PC-9 (cell line): ENCODE measurements around the gene GALNT9. TPM values are rescaled to one million over a fixed set of nuclear protein-coding genes. Genes with fewer than 3 reads are reported as not detected.
"Not testable (repeated sequence)": the region's sequence is repeated elsewhere in the genome, so short reads cannot be mapped to it uniquely, and the experiment has no call there.

Experiments
- BruUV-seq: library from RNA; stranded (reverse); fragments of 400-500 nt; replicated peaks from 2 replicates; lab custom pipeline; 2021; lab: Mats Ljungman, UMichigan
- CTCF ChIA-PET: fragments of 300-600 bp; sonication (Branson Sonifier 250); formaldehyde crosslinking; loops from one replicate; lab custom pipeline; 2022; ENCODE audit warnings: antibody characterized with exemption; lab: Charles Lee
- POLR2A ChIA-PET: fragments of 300-600 bp; sonication (Branson Sonifier 250); formaldehyde crosslinking; loops from one replicate; lab custom pipeline; 2022; ENCODE audit warnings: antibody characterized with exemption; ENCODE audit not compliant: unreplicated experiment; lab: Charles Lee
- DNase-seq, 2 experiments: peaks; one replicate each; pipeline versions ENCODE4 v3.0.0 to v3.0.0-alpha.2; 2015 to 2022; ENCODE audit warnings: mixed read lengths in 1 of 2
- H2AFZ ChIP-seq: fragments of 200-600 bp; sonication (generic); 2 replicates; pipeline ENCODE4 v1.8.1; 2017; ENCODE audit warnings: antibody characterized with exemption
- H3F3A ChIP-seq: fragments of 200-600 bp; sonication (generic); 2 replicates; pipeline ENCODE4 v1.8.1; 2017; ENCODE audit warnings: antibody characterized with exemption, mild to moderate bottlenecking, low read depth; ENCODE audit not compliant: insufficient read depth
- H3K27ac ChIP-seq: fragments of 200-600 bp; sonication (generic); 2 replicates; pipeline ENCODE4 v1.6.1; 2016; ENCODE audit warnings: mixed run types
- H3K27me3 ChIP-seq: fragments of 200-600 bp; sonication (generic); 2 replicates; pipeline ENCODE4 v1.6.1; 2016; ENCODE audit warnings: low read depth, mixed run types; ENCODE audit not compliant: insufficient read depth
- H3K36me3 ChIP-seq: fragments of 200-600 bp; sonication (generic); 2 replicates; pipeline ENCODE4 v1.6.1; 2016; ENCODE audit warnings: low read depth, mixed run types
- H3K4me1 ChIP-seq: fragments of 200-600 bp; sonication (generic); replicated peaks from 2 replicates; pipeline ENCODE4 v1.6.1; 2016; ENCODE audit warnings: mixed run types; ENCODE audit not compliant: insufficient read depth
- H3K4me2 ChIP-seq: fragments of 200-600 bp; sonication (generic); 2 replicates; pipeline ENCODE4 v1.6.1; 2017; ENCODE audit warnings: mixed run types
- H3K4me3 ChIP-seq: fragments of 200-600 bp; sonication (generic); 2 replicates; pipeline ENCODE4 v1.6.1; 2016; ENCODE audit warnings: mixed run types
- H3K79me2 ChIP-seq: fragments of 200-600 bp; sonication (generic); 2 replicates; pipeline ENCODE4 v1.6.1; 2017; ENCODE audit warnings: low read depth, mixed run types
- H3K9me2 ChIP-seq: fragments of 200-600 bp; sonication (generic); 2 replicates; pipeline ENCODE4 v1.8.1; 2017; ENCODE audit warnings: mild to moderate bottlenecking; ENCODE audit not compliant: insufficient read depth
- H3K9me3 ChIP-seq: fragments of 200-600 bp; sonication (generic); 2 replicates; pipeline ENCODE4 v1.8.1; 2016; ENCODE audit warnings: low read depth; ENCODE audit not compliant: insufficient read depth
- H4K20me1 ChIP-seq: fragments of 200-600 bp; sonication (generic); 2 replicates; pipeline ENCODE4 v1.8.1; 2017; ENCODE audit not compliant: insufficient read depth
- EZH2 ChIP-seq: fragments of 200-600 bp; sonication (generic); IDR thresholded peaks from 2 replicates; pipeline ENCODE4 v1.8.0; 2017; ENCODE audit warnings: antibody characterized with exemption, low read depth
- intact Hi-C: fragments of 100-400 bp; cut with micrococcal nuclease; formaldehyde crosslinking; loops from one replicate; pipeline ENCODE4 v1.10.0; 2022; ENCODE audit not compliant: unreplicated experiment
- total RNA-seq: library from RNA; stranded (reverse); gene quantifications from 2 replicates; pipeline ENCODE4 v1.2.3, GENCODE V29; 2021
- TF ChIP-seq, protein P1 (sequence below): fragments of 200-600 bp; sonication (generic); conservative IDR thresholded peaks from 2 replicates; pipeline ENCODE4 v1.6.1; 2017; ENCODE audit warnings: mixed run types, antibody characterized with exemption, mild to moderate bottlenecking, moderate library complexity

GALNT9 gene
- total RNA-seq, 1 experiment from 2014 or later = 11.2 TPM

DNA sequence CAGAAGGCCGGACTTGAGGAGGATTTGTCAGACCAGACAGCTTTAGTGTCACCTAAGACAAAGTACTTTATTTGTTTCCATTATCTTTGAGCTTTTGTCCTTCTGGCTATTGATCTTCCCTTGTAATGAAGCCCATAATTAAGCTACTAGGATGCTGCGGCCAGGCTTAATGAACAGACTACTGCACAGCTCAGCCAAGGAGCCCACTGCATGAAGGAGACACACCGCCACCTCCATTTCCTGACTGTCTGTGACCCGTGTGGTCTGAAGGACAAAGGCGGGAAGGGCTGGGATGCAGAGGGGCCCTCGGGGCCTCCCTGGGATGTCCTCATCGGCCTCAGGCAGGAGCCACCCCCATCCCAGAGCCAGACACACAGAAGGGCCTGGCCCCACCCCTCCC is 31.0 kb upstream of the GALNT9 start:
- ChIA-PET POLR2A (interaction anchor here (0.7 kb wide), 1 partner anchor 18 kb away, joined by 6 read pairs; no protein-coding TSS in a partner anchor), CTCF (no interaction called here)
- H4K20me1 ChIP-seq = no peaks in the 10 kb centered on the region
- H3K27me3 ChIP-seq = peaks cover 58% of the 10 kb centered on the region
- no TSS peak for BruUV-seq
- no peaks in the 10 kb centered on the region for H3K36me3 ChIP-seq
- DNase-seq = no peak
- H2AFZ ChIP-seq = no peak overlapping the region
- intact Hi-C loops = no loop called here
- no peaks in the 10 kb centered on the region for H3K4me1 ChIP-seq
- no peaks in the 10 kb centered on the region for H3K9me2 ChIP-seq
- no peaks in the 10 kb centered on the region for H3K79me2 ChIP-seq
- no peak overlapping the region for H3K4me2 ChIP-seq
- H3F3A ChIP-seq = no peaks in the 10 kb centered on the region
- no peak for TF ChIP-seq EZH2
- TF ChIP-seq, protein P1, sequence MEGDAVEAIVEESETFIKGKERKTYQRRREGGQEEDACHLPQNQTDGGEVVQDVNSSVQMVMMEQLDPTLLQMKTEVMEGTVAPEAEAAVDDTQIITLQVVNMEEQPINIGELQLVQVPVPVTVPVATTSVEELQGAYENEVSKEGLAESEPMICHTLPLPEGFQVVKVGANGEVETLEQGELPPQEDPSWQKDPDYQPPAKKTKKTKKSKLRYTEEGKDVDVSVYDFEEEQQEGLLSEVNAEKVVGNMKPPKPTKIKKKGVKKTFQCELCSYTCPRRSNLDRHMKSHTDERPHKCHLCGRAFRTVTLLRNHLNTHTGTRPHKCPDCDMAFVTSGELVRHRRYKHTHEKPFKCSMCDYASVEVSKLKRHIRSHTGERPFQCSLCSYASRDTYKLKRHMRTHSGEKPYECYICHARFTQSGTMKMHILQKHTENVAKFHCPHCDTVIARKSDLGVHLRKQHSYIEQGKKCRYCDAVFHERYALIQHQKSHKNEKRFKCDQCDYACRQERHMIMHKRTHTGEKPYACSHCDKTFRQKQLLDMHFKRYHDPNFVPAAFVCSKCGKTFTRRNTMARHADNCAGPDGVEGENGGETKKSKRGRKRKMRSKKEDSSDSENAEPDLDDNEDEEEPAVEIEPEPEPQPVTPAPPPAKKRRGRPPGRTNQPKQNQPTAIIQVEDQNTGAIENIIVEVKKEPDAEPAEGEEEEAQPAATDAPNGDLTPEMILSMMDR = no peak
- H3K27ac ChIP-seq = no peak overlapping the region
- no peaks in the 10 kb centered on the region for H3K9me3 ChIP-seq
- no peak overlapping the region for H3K4me3 ChIP-seq

DNA sequence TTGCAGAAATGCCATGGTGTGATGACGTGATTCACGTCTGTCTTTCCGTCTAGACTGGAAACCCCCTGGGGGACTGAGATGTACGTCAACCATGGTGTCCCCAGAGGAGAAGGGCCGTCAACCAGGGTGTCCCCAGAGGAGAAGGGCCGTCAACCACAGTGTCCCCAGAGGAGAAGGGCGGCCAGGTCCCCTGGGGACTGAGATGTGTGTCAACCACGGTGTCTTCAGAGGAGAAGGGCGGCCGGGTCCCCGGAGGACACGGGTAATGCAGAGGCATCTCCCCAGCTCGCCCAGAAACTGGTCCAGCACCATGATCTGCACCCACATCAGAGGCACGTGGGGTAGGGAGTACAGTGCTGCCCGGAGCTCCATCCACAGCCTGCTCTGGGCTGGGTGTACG is 30.6 kb upstream of the GALNT9 start:
- H3K36me3 ChIP-seq = no peaks in the 10 kb centered on the region
- ChIA-PET POLR2A (interaction anchor here (0.7 kb wide), 1 partner anchor 17 kb away, joined by 6 read pairs; no protein-coding TSS in a partner anchor), CTCF (no interaction called here)
- peaks cover 60% of the 10 kb centered on the region for H3K27me3 ChIP-seq
- no TSS peak for BruUV-seq
- intact Hi-C loops = no loop called here
- no peak overlapping the region for H3K27ac ChIP-seq
- no peak for TF ChIP-seq EZH2
- TF ChIP-seq, protein P1 = no peak
- no peak for DNase-seq
- H3K9me3 ChIP-seq = no peaks in the 10 kb centered on the region
- H3K4me1 ChIP-seq = no peaks in the 10 kb centered on the region
- no peak overlapping the region for H2AFZ ChIP-seq
- no peaks in the 10 kb centered on the region for H4K20me1 ChIP-seq
- no peaks in the 10 kb centered on the region for H3F3A ChIP-seq
- no peak overlapping the region for H3K4me3 ChIP-seq
- H3K79me2 ChIP-seq = no peaks in the 10 kb centered on the region
- H3K4me2 ChIP-seq = no peak overlapping the region
- no peaks in the 10 kb centered on the region for H3K9me2 ChIP-seq

DNA sequence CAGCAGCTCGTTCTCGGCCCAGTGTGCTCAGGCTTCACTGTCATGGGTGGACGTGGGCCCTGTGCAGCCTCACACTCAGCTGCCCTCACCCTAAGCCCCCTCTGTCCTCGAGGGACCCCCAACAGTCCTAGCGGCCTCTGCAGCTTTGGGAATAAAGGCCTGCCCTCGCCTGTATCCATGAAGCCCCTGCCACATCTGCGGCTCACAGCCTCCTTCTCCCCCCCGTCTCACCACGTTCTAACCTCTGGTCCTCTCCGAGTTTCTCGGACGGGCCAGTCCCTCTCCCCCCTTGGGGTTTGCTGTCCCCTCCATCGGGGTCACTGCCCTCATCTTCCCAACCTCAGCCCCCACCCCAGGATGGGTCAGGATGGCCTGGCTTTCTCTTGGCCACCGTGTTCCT is 30.2 kb upstream of the GALNT9 start:
- H3K27me3 ChIP-seq = peaks cover 64% of the 10 kb centered on the region
- BruUV-seq = no TSS peak
- H3F3A ChIP-seq = no peaks in the 10 kb centered on the region
- no peak overlapping the region for H2AFZ ChIP-seq
- H3K4me2 ChIP-seq = no peak overlapping the region
- H3K27ac ChIP-seq = no peak overlapping the region
- H4K20me1 ChIP-seq = no peaks in the 10 kb centered on the region
- H3K4me3 ChIP-seq = no peak overlapping the region
- CTCF ChIA-PET = no interaction called here
- intact Hi-C loops = no loop called here
- H3K4me1 ChIP-seq = no peaks in the 10 kb centered on the region
- no peak for TF ChIP-seq EZH2
- TF ChIP-seq, protein P1 = no peak
- POLR2A ChIA-PET = no interaction called here
- no peak for DNase-seq
- H3K9me3 ChIP-seq = no peaks in the 10 kb centered on the region
- no peaks in the 10 kb centered on the region for H3K36me3 ChIP-seq
- no peaks in the 10 kb centered on the region for H3K79me2 ChIP-seq
- H3K9me2 ChIP-seq = no peaks in the 10 kb centered on the region

DNA sequence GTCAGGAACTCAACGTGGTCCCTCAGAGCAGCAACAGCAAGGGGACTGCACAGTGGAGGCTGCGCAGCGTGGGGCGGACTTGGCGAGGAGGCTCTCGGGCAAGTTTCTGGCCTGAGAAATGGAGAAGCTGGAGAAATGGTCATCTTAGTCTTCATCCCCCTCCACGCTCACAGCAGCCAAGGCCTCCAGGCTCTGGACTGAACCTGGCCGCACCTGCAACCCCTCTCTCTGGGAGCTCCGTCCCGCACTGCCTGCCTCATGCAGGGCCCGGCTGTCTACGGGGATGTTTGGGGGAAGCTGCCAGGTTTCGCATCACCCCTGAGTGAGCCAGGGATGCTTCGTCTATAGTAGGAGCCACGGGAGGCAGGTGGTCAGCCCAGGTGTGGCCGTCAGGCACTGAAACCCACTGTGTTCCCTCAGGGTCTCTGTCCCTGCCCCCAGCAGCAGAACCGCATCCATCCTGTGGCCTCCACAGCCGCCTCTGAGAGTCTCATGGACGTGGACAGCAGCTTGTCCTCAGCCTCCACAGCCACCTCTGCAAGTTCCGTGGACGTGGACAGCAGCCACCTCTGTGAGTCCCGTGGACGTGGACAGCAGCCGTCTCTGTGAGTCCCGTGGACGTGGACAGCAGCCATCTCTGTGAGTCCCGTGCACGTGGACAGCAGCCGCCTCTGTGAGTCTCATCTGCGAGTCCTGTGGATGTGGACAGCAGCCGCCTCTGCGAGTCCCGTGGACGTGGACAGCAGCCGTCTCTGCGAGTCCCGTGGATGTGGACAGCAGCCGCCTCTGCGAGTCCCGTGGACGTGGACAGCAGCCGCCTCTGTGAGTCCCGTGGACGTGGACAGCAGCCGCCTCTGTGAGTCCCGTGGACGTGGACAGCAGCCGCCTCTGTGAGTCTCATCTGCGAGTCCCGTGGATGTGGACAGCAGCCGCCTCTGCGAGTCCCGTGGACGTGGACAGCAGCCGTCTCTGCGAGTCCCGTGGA is 29.1 kb upstream of the GALNT9 start:
- H3F3A ChIP-seq, H3K4me2 ChIP-seq, H3K4me3 ChIP-seq, H3K79me2 ChIP-seq, H3K9me2 ChIP-seq, H4K20me1 ChIP-seq, H3K9me3 ChIP-seq, H3K27ac ChIP-seq, H3K36me3 ChIP-seq, POLR2A ChIA-PET, H2AFZ ChIP-seq, CTCF ChIA-PET, DNase-seq, BruUV-seq, H3K4me1 ChIP-seq, intact Hi-C loops: not testable (repeated sequence)
- H3K27me3 ChIP-seq = peaks cover 64% of the 10 kb centered on the region
